ENCODE measurements around the gene PDS5A.

Gene PDS5A

GRCh38 chr4:39821951-39822350, 155.8 kb downstream of the PDS5A start:
- no peak for TF ChIP-seq SIN3A (IDR thresholded peaks at IDR 0.05; ENCODE audit: borderline replicate concordance, insufficient read depth, low read length)
- no peak for TF ChIP-seq TAF1 (IDR thresholded peaks at IDR 0.05; ENCODE audit: borderline replicate concordance, insufficient read depth, low read length)
- TF ChIP-seq FOXP2 (optimal IDR thresholded peaks at IDR 0.05; ENCODE audit: borderline replicate concordance, extremely low read depth, extremely low read length, insufficient read depth): no peak
- TF ChIP-seq POLR2AphosphoS5 (IDR thresholded peaks at IDR 0.05; ENCODE audit: low read depth, low read length): no peak
- TF ChIP-seq, protein P1, sequence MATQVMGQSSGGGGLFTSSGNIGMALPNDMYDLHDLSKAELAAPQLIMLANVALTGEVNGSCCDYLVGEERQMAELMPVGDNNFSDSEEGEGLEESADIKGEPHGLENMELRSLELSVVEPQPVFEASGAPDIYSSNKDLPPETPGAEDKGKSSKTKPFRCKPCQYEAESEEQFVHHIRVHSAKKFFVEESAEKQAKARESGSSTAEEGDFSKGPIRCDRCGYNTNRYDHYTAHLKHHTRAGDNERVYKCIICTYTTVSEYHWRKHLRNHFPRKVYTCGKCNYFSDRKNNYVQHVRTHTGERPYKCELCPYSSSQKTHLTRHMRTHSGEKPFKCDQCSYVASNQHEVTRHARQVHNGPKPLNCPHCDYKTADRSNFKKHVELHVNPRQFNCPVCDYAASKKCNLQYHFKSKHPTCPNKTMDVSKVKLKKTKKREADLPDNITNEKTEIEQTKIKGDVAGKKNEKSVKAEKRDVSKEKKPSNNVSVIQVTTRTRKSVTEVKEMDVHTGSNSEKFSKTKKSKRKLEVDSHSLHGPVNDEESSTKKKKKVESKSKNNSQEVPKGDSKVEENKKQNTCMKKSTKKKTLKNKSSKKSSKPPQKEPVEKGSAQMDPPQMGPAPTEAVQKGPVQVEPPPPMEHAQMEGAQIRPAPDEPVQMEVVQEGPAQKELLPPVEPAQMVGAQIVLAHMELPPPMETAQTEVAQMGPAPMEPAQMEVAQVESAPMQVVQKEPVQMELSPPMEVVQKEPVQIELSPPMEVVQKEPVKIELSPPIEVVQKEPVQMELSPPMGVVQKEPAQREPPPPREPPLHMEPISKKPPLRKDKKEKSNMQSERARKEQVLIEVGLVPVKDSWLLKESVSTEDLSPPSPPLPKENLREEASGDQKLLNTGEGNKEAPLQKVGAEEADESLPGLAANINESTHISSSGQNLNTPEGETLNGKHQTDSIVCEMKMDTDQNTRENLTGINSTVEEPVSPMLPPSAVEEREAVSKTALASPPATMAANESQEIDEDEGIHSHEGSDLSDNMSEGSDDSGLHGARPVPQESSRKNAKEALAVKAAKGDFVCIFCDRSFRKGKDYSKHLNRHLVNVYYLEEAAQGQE (IDR thresholded peaks at IDR 0.05; ENCODE audit: insufficient read depth in 1 of 2, low read depth in 2 of 2, low read length in 2 of 2): no peak

DNA sequence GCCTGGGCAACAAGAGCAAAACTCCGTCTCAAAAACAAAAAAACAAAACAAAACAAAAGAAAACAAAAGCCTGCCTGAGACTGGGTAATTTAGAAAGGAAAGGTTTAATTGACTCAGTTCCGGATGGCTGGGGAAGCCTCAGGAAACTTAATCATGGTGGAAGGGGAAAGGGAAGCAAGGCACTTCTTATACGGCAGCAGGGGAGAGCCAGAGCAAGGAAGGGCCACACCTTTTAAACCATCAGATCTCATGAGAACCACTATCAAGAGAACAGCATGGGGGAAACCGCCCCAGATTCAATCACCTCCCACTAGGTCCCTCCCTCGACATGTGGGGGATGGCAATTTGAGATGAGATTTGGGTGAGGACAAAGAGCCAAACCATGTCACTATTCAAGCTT, 157.5 kb downstream of the PDS5A start:
- no peak for TF ChIP-seq FOXP2 (optimal IDR thresholded peaks at IDR 0.05; ENCODE audit: borderline replicate concordance, extremely low read depth, extremely low read length, insufficient read depth)
- no peak for TF ChIP-seq POLR2AphosphoS5 (IDR thresholded peaks at IDR 0.05; ENCODE audit: low read depth, low read length)
- no peak for TF ChIP-seq SIN3A (IDR thresholded peaks at IDR 0.05; ENCODE audit: borderline replicate concordance, insufficient read depth, low read length)
- TF ChIP-seq TAF1 (IDR thresholded peaks at IDR 0.05; ENCODE audit: borderline replicate concordance, insufficient read depth, low read length): no peak
- TF ChIP-seq, protein P1 (IDR thresholded peaks at IDR 0.05; ENCODE audit: insufficient read depth in 1 of 2, low read depth in 2 of 2, low read length in 2 of 2): no peak

GRCh38 chr4:39818646-39819045, 159.1 kb downstream of the PDS5A start:
- TF ChIP-seq TAF1 (IDR thresholded peaks at IDR 0.05; ENCODE audit: borderline replicate concordance, insufficient read depth, low read length) (no peak), POLR2AphosphoS5 (IDR thresholded peaks at IDR 0.05; ENCODE audit: low read depth, low read length) (no peak), FOXP2 (optimal IDR thresholded peaks at IDR 0.05; ENCODE audit: borderline replicate concordance, extremely low read depth, extremely low read length, insufficient read depth) (no peak), SIN3A (IDR thresholded peaks at IDR 0.05; ENCODE audit: borderline replicate concordance, insufficient read depth, low read length) (no peak)
- TF ChIP-seq, protein P1 (IDR thresholded peaks at IDR 0.05; ENCODE audit: insufficient read depth in 1 of 2, low read depth in 2 of 2, low read length in 2 of 2): no peak

DNA sequence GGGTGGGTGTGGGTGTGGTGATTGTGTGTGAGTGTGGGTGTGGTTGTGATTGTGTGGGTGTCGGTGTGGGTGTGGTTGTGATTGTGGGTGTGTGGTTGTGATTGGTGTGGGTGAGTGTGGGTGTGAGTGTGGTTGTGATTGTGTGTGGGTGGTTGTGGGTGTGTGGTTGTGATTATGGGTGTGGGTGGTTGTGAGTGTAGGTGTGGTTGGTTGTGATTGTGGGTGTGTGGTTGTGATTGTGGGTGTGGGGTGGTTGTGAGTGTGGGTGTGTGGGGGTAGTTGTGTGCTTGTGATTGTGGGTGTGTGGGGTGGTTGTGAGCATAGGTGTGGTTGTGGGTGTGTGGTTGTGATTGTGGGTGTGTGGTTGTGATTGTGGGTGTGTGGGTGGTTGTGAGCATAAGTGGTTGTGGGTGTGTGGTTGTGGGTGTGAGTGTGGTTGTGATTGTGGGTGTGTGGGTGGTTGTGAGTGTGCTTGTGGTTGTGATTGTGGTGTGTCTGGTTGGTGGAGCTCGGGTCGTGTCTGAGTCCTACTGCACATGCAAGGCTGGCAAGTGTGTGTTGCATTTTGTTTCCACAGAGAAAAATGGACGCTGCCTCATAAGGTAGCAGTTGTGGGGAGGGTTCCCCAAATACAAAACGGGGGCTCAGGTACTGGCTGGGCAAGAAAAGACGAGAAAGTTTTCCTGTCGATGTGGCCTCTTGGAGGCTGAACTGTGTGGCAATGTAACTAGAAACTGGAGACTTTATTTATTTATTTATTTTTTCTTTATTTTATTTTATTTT, 163.1 kb downstream of the PDS5A start:
- TF ChIP-seq SIN3A (IDR thresholded peaks at IDR 0.05; ENCODE audit: borderline replicate concordance, insufficient read depth, low read length) (no peak), FOXP2 (optimal IDR thresholded peaks at IDR 0.05; ENCODE audit: borderline replicate concordance, extremely low read depth, extremely low read length, insufficient read depth) (no peak), TAF1 (IDR thresholded peaks at IDR 0.05; ENCODE audit: borderline replicate concordance, insufficient read depth, low read length) (no peak), POLR2AphosphoS5 (IDR thresholded peaks at IDR 0.05; ENCODE audit: low read depth, low read length) (no peak)
- TF ChIP-seq, protein P1 (IDR thresholded peaks at IDR 0.05; ENCODE audit: insufficient read depth in 1 of 2, low read depth in 2 of 2, low read length in 2 of 2): no peak

All from PFSK-1 (cell line).